NT2/D1 (cell line): ENCODE data around the gene MAP1LC3B.

ENCODE experiments used
- DNase-seq: peaks from one replicate; pipeline ENCODE4 v3.0.0-alpha.2; 2011; ENCODE audit warnings: low read depth, low spot score
- H3K27me3 ChIP-seq: 2 replicates; pipeline ENCODE4 v1.6.0; 2011; ENCODE audit warnings: mild to moderate bottlenecking; ENCODE audit not compliant: insufficient read length, insufficient read depth
- H3K36me3 ChIP-seq: 2 replicates; pipeline ENCODE4 v1.6.1; 2011; ENCODE audit warnings: mild to moderate bottlenecking, low read length, mixed read lengths; ENCODE audit not compliant: insufficient read depth, insufficient read length
- H3K4me1 ChIP-seq: 2 replicates; pipeline ENCODE4 v1.5.1; 2011; ENCODE audit not compliant: insufficient read depth, insufficient read length
- H3K4me3 ChIP-seq: 2 replicates; pipeline ENCODE4 v1.5.1; 2011; ENCODE audit warnings: low read depth; ENCODE audit not compliant: insufficient read length
- H3K9ac ChIP-seq: 2 replicates; pipeline ENCODE4 v1.6.0; 2011; ENCODE audit warnings: low read depth; ENCODE audit not compliant: insufficient read length
- H3K9me3 ChIP-seq: 2 replicates; pipeline ENCODE4 v1.5.1; 2011; ENCODE audit warnings: mild to moderate bottlenecking, low read length; ENCODE audit not compliant: insufficient read depth
- SUZ12 ChIP-seq: IDR thresholded peaks from 2 replicates; pipeline ENCODE4 v1.6.1; 2011; ENCODE audit not compliant: insufficient read length, insufficient read depth; ENCODE audit errors: extremely low read depth
- YY1 ChIP-seq: IDR thresholded peaks from 2 replicates; pipeline ENCODE4 v1.6.1; 2011; ENCODE audit not compliant: insufficient read length, insufficient read depth
- ZNF274 ChIP-seq: IDR thresholded peaks from 2 replicates; pipeline ENCODE4 v1.6.1; 2011; ENCODE audit warnings: mild to moderate bottlenecking, low read depth, low read length

Gene MAP1LC3B

GRCh38 chr16:87448866-87449265 is 56.7 kb downstream of the MAP1LC3B start:
- H3K9ac ChIP-seq, result no peak overlapping the region
- peaks cover 13% of the 10 kb centered on the region for H3K9me3 ChIP-seq
- H3K4me3 ChIP-seq, result no peak overlapping the region
- TF ChIP-seq SUZ12, result no peak
- TF ChIP-seq ZNF274, result no peak
- no peak for TF ChIP-seq YY1
- no peak for DNase-seq
- no peaks in the 10 kb centered on the region for H3K4me1 ChIP-seq
- no peaks in the 10 kb centered on the region for H3K27me3 ChIP-seq
- peaks cover 69% of the 10 kb centered on the region for H3K36me3 ChIP-seq

DNA sequence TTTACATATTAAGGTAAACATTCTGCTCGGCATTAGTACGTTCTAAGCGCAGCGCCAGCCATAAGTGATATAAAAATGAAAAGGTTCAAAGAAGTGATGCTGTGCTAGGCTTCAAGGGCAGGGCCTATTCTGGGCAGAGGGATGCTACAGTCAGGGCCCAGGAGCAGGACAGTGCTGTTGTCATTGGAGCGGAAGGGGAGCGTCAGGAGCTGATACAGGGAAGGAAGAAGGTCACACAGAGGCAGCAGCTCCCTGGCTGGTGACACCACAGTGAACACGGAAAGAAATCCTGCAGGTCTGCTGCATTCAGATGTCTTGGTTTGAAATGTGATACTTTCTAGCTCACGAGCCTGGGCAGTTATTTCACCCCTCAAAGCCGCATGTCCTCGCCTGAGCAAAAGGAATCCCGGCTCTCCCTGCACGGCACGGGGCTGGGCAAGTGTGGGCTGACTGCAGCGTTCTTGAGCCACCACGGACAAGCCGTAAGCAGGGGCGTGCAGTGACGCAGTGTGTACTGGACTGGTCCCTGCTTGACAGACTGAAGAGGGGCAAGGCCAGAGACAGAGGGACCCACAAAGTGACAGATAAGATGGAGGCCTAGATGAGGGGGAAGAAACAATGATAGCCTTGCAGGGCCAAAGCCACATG is 59.6 kb downstream of the MAP1LC3B start:
- peaks cover 67% of the 10 kb centered on the region for H3K36me3 ChIP-seq
- TF ChIP-seq ZNF274, result no peak
- no peak for TF ChIP-seq YY1
- no peak for TF ChIP-seq SUZ12
- no peak overlapping the region for H3K4me3 ChIP-seq
- H3K27me3 ChIP-seq, result no peaks in the 10 kb centered on the region
- H3K4me1 ChIP-seq, result no peaks in the 10 kb centered on the region
- no peak for DNase-seq
- no peaks in the 10 kb centered on the region for H3K9me3 ChIP-seq
- no peak overlapping the region for H3K9ac ChIP-seq

GRCh38 chr16:87453326-87453725 is 61.2 kb downstream of the MAP1LC3B start:
- Histone ChIP-seq H3K9me3 (no peaks in the 10 kb centered on the region), H3K27me3 (no peaks in the 10 kb centered on the region), H3K4me1 (peaks cover 4% of the 10 kb centered on the region), H3K4me3 (no peak overlapping the region), H3K36me3 (peaks cover 63% of the 10 kb centered on the region), H3K9ac (no peak overlapping the region)
- no peak for TF ChIP-seq ZNF274
- no peak for TF ChIP-seq SUZ12
- no peak for TF ChIP-seq YY1
- no peak for DNase-seq
